H1 (cell line): ENCODE data around the gene CTNNA3. TPM values are rescaled to one million over a fixed set of nuclear protein-coding genes. Genes with fewer than 3 reads are reported as not detected.

Experiments used
- NANOG ChIP-seq: IDR thresholded peaks from 2 replicates; pipeline ENCODE4 v1.6.1; 2011; ENCODE audit warnings: low read length, low read depth, mild to moderate bottlenecking, inconsistent platforms; ENCODE audit not compliant: insufficient read depth, poor library complexity, severe bottlenecking
- polyA plus RNA-seq, 7 experiments: library from polyadenylated mRNA; depleted of rRNA in 3 of 7; stranded (reverse) in 5 of 7; unstranded in 2 of 7; fragments of >200 nt in 5 of 7; fragments of 200-250 nt in 2 of 7; gene quantifications; 1 replicate in 5 of 7; 2 replicates in 1 of 7; 4 replicates in 1 of 7; pipeline versions ENCODE4 v1.2.1 to v1.2.3, GENCODE V29; 2011 to 2013; ENCODE audit warnings: missing spikeins in 2 of 7, mixed read lengths in 2 of 7
- total RNA-seq: library from RNA; stranded (reverse); fragmentation: NEBNext Ultra II Directional; extraction: Animal tissue kit (Norgen Biotek cat#: 25700); gene quantifications from 2 replicates; pipeline ENCODE4 v1.2.1, GENCODE V29; 2021

The CTNNA3 gene
- total and polyA plus RNA-seq, 2 of the 8 experiments (the other 6 are each of a cell fraction or from before 2014, with no cell fraction given): 1.3 to 1.5 TPM

DNA sequence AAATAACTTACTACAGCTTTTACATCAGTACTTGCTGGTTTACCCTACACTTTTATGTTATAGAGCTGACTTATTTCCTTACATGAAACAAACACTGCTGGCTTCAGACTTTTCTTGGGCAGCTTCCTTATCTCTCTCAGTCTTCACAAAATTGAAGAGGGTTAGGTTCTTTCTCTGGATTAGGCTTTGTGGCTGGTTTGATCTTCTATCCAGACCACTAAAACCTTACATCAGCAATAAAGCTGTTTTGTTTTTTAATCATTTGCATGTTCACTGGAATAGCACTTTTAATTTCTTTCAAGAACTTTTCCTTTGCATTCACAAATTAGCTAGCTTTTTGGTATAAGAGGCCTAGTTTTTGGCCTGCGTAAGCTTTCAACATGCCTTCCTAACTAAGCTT lies 551.5 kb downstream of the CTNNA3 start (continued):
- no peak for TF ChIP-seq NANOG
